NCI-H146 (cell line): Measurements from ENCODE around the gene USP53.
A peak's percentile ranks its signal among the peaks of the same experiment; 100 is the strongest.
"Not testable (repeated sequence)": the region's sequence is repeated elsewhere in the genome, so short reads cannot be mapped to it uniquely, and the experiment has no call there.

Experiments
- DNase-seq: peaks from one replicate; lab custom pipeline; 2025; lab: John Stamatoyannopoulos, UW

USP53 gene

GRCh38 chr4:119212234-119212963 lies at the start of gene USP53:
USP53 (plus strand) TSS chr4:119212713; CDS start chr4:119239760, 27,047 bp downstream.
- peak; percentile 96 for DNase-seq

- peak; percentile 2 for DNase-seq
These were observed 46.7 kb upstream of the USP53 start for GRCh38 chr4:119165767-119166166.

GRCh38 chr4:119170195-119170594 lies 42.3 kb upstream of the USP53 start:
- no peak for DNase-seq

DNA sequence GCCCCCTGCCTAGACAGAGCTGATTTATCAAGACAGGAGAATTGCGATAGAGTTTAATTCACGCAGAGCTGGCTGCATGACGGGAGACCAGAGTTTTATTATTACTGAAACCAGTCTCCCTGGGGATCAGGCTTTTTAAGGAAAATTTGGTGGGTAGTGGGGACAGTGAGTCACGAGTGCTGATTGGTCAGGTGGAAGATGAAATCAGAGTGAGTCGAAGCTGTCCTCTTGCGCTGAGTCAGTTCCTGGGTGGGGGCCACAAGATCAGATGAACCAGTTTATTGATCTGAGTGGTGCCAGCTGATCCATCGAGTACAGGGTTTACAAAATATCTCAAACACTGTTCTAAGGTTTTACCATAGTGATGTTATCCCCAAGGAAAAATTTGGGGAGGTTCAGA lies 40.3 kb upstream of the USP53 start:
- DNase-seq = no peak

DNA sequence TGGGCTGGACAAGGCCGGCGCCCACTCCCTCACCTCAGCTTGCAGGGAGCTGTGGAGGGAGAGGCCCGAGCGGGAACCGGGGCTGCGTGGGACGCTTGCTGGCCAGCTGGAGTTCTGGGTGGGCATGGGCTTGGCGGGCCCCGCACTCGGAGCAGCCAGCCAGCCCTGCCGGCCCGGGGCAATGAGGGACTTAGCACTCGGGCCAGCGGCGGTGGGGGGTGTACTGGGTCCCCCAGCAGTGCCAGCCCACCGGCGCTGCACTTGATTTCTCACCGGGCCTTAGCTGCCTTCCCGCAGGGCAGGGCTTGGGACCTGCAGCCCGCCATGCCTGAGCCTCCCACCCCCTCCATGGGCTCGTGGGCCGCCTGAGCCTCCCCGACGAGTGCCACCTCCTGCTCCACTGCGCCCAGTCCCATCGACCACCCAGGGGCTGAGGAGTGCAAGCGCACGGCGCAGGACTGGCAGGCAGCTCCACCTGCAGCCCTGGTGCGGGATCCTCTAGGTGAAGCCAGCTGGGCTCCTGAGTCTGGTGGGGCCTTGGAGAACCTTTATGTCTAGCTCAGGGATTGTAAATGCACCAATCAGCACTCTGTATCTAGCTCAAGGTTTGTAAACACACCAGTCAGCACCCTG lies 38.7 kb upstream of the USP53 start:
- DNase-seq = not testable (repeated sequence)

DNA sequence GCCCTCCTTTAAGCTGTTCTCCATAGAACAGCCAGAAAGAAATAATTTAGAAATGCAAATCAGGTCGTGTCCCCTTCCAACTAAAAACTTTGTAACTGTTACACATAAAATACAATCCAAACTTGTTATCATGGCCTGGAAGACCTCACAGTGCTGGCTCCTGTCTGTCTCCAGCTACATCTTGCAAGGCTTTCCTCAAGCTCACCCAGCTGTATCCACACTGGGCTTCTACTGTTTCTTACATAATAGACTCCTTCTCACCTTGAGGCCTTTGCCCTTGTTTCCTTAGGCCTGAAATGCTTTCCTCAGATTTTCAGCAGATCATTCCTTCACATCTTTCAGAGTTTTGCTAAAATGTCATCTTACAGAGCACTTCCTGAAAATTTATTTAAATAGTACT lies 33.5 kb upstream of the USP53 start:
- no peak for DNase-seq

DNA sequence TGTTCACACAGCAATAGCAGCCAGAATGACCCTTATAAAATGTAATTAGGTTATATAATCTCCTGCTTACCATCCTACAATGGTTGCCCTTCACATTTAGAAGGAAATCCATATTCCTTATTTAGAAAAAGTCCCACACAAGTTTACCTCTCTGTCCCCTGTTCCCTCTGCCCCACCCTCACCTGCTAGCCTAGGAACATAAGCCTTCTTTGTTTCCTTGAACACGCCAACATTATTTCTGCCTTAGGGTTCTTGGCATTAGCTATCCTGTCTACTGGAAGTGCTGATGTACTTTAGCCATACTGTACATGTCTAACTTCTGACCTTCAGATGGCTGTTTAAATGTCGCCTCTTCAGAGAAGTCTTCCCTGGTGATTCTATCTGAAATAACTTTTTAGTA lies 28.4 kb upstream of the USP53 start:
- DNase-seq = no peak

DNA sequence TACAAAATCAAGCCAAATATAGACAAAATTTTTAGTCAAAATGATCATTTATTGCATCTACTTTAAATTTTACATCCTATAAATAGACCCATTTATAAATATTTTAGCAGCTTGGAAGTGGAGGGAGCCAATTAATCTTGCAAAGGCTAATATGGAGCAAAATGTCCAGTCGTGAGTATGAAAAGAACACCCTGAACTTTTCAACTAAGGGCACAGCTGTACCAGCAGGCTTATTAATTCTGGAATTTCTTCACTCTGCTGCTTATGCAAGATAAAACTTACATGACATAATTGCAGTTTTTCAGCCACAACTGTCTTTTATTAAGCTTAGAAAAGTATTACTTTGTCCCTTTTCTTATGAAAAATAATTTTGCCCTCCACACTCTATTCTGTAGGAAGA lies 22.9 kb upstream of the USP53 start:
- DNase-seq = no peak

- DNase-seq = no peak
These were observed 22.2 kb upstream of the USP53 start for GRCh38 chr4:119190354-119190753.

- no peak for DNase-seq
These were observed 21.0 kb upstream of the USP53 start for GRCh38 chr4:119191505-119191904.

- peak; percentile 8 for DNase-seq
These were observed 14.7 kb upstream of the USP53 start for GRCh38 chr4:119197772-119198212.

- DNase-seq = no peak
These were observed 7.6 kb upstream of the USP53 start for GRCh38 chr4:119204916-119205315.

DNA sequence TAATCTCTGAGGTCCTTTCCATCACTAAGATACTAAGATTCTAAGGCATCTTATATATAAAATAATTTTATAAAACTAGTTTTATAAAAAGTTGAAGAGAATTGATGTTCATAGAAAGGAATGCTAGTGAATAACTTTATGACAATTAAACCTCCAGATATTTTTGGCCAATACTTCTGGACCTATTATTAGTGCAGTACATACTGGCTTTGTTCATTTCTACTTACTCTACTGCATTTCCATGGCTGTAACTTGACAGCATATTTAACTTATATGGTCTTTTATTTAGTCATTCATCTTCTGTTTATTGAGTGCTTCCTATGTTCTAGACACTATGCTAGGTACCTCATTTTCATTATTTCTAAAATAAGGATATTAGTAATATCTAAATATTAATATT lies 6.8 kb upstream of the USP53 start:
- DNase-seq = no peak

- no peak for DNase-seq
These were observed 6.3 kb upstream of the USP53 start for GRCh38 chr4:119206178-119206577.

GRCh38 chr4:119207051-119207450 lies 5.5 kb upstream of the USP53 start:
- DNase-seq = no peak

- no peak for DNase-seq
These were observed 3.4 kb upstream of the USP53 start for GRCh38 chr4:119209077-119209476.

DNA sequence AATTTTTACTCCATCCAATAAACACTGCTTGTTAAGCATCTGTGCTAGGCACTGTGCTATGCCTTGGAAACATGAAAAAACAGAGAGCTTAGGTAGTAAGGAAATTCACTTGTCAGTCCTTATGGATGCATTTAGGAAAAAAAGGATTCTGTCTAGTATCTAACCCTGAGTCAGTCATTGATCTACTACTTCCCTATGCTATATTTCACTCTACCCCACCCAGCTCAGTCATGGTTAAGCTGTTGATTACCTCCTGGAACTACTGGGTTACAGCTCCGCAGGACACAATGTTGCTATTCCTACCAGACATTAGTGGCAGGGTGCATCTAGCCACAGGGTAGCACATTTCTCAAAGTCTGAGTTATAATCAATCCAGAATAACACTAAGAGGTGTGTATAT lies 2.9 kb upstream of the USP53 start:
- DNase-seq = no peak

GRCh38 chr4:119210775-119211174 lies 1.7 kb upstream of the USP53 start:
- DNase-seq = no peak

- peak; percentile 75 for DNase-seq
These were observed 663 bp upstream of the USP53 start for GRCh38 chr4:119211867-119212233.

GRCh38 chr4:119212964-119213606 lies 572 bp downstream of the USP53 start:
- DNase-seq = peak; percentile 86

DNA sequence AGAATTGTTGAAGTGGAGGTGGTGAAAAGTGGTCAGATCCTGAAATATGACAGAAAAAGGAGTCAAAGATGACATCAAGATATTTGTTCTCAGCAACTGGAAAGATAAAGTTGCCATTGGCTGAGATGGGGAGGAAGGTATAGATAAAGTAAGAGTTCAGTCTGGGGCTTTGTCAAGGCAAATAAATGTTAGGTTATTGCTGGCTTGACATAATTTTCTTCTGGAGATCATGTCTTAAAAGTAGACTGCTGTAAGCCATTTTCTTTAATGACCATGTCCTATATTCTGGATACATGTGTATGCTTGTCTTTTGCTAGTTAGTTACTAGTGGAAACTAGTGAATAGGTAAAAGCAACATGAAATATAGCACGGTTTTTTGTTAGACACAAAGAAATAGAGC lies 5.6 kb downstream of the USP53 start:
- no peak for DNase-seq

DNA sequence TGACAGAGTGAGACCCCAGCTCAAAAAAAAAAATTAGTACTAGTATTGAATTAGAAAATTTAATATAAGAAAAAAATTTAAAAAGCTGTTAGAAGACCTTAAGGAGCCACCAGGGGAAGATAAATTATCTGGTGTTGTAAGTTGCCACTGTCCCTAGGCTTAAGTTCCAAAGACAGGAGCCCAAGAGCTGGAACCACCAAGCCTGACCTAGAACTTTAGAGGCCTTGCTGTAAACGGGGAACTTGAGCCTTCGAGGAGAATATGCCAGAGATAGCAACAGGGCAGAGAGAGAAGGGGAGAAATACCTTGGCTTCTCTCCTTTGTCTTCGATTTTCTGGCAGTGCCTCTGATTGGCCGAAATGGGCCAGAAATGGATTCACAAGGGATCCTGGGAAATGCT lies 8.9 kb downstream of the USP53 start:
- DNase-seq = no peak

GRCh38 chr4:119227690-119228089 lies 15.2 kb downstream of the USP53 start:
- DNase-seq = no peak
